NCI-H2107 treated with DMSO at 0.1 percent for 48 hours (cell line): Measurements from ENCODE around the gene PSMC1.

Experiments
- DNase-seq: peaks from one replicate; lab custom pipeline; 2025; ENCODE audit not compliant: unreplicated experiment; lab: John Stamatoyannopoulos, UW

PSMC1 gene

GRCh38 chr14:90301122-90301521 lies 44.8 kb downstream of the PSMC1 start:
- DNase-seq, result no peak

DNA sequence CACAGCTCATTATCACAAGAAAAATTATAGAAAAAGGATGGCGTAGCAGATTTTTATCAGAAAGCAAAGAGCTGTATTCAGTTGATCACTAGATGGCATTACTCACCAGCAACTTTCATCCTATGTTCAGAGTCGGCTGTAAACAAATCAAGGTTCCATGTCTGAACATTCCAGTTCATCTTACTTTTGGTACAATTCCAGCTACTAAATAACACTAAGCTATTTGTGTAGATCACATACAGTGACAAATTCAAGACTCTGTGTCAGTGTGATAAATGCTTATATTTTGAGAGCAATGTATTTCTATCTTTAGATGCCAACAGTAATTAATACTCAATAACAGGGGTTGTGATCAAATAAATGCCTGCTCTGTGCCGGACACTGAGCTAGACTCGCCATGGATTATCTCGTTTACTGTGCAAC lies 45.3 kb downstream of the PSMC1 start:
- peak; percentile 90 for DNase-seq

- peak; percentile 28 for DNase-seq
These were observed 46.4 kb downstream of the PSMC1 start for GRCh38 chr14:90302529-90303303.

GRCh38 chr14:90303473-90303872 lies 47.1 kb downstream of the PSMC1 start:
- DNase-seq, result no peak

DNA sequence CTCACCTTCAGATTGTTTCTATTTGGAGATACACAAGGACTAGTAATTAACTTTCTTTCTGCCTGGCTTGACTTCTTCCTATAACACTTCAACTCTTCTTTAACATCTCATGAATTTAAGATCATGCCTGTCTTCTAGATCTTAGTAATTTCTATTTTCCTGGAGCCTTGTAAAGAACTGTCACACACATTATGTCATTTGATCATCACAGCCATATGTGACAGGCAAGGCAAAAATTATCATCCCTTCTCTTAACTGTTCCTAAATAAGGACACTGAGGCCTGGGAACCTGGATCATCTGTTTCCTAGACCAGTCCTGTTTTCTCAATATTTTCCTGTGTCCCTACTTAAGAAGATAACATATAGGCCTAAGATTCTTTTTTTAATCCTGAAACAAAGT lies 48.1 kb downstream of the PSMC1 start:
- DNase-seq, result no peak

GRCh38 chr14:90305176-90305601 lies 48.8 kb downstream of the PSMC1 start:
- DNase-seq, result no peak

DNA sequence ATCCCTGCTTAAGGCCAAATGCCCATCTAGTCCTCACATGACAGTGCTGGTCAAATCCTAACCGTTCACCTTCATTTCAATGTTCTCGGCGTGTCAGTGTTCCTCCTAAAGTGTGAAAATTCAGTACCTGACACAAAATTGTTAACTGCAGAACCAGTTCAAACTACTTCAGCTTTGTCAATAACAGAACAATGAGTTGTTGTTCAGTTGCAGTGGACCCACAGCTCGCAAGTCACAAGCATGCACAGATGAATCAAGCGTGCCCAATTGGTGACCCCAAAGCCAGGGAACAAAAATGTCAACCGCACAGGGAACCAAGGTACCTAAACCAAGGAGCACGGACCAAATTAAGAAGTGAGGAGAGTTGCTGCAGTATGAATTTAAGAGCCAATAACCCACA lies 52.2 kb downstream of the PSMC1 start:
- no peak for DNase-seq

DNA sequence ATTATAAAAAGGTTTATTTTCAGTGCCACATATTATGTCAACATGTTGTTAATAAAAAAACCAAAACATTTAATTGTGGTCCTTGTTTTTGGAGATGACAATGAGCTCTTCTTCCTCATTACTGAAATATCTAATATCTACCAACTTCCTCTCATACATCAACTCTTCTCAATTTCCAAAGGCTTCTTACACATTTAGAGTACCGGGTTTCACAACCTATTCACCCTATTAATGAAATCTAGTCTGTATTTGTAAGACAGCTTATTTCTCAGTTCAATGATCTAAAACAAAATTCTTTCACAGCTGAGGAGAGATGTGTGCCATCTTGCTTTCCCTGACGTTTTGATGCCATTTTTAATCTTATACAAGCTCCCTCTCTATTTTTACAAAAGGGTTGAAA lies 60.9 kb downstream of the PSMC1 start:
- no peak for DNase-seq

- no peak for DNase-seq
These were observed 61.7 kb downstream of the PSMC1 start for GRCh38 chr14:90318016-90318415.

- DNase-seq, result no peak
These were observed 62.8 kb downstream of the PSMC1 start for GRCh38 chr14:90319173-90319572.

DNA sequence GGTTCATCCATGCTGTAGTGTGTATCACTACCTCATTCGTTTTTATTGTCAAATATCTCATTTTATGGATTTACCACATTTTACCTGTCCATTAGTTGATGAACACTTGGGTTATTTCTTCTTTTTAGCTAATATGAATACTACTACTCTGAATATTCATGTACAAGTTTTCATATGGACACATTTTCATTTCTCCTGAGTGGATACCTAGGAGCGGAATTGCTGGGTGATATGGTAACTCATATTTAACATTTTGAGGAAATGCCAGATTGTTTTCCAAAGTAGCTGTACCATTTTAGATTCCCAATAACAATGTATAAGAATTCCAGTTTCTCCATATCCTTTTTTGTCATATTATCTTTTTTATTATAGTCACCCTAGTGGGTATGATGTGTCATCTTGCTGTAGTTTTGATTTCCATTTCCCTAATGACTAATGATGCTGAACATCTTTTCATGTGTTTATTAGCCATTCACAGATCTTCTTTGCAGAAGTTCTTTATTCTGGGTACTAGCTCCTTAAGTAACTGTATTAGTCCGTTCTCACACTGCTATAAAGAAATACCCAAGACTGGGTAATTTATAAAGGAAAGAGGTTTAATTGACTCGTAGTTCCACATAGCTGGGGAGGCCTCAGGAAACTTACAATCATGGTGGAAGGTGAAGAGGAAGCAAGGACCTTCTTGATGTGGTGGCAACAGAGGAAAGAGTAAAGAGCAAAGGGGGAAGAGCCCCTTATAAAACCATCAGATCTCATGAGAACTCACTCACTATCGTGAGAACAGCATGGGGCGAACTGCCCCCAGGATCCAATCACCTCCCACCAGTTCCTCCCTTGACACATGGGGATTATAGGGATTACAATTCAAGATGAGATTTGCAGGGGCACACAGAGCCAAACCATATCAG lies 63.5 kb downstream of the PSMC1 start:
- DNase-seq, result no peak

GRCh38 chr14:90321891-90322290 lies 65.5 kb downstream of the PSMC1 start:
- DNase-seq, result no peak
